DOHH2 (cell line): ENCODE data around the gene UBXN2A.

Experiments used
- EZH2phosphoT487 ChIP-seq: fragments of 200-600 bp; sonication (generic); IDR thresholded peaks from 2 replicates; pipeline ENCODE4 v1.6.1; 2017; ENCODE audit warnings: borderline replicate concordance, mild to moderate bottlenecking, antibody characterized with exemption, low read length, moderate library complexity, mixed read lengths
- TF ChIP-seq, protein P1 (sequence below): fragments of 200-600 bp; sonication (generic); IDR thresholded peaks from one replicate; pipeline ENCODE4 v1.5.1; 2014; ENCODE audit warnings: antibody characterized with exemption, mild to moderate bottlenecking, low read depth, low read length; ENCODE audit not compliant: poor library complexity, severe bottlenecking

DNA sequence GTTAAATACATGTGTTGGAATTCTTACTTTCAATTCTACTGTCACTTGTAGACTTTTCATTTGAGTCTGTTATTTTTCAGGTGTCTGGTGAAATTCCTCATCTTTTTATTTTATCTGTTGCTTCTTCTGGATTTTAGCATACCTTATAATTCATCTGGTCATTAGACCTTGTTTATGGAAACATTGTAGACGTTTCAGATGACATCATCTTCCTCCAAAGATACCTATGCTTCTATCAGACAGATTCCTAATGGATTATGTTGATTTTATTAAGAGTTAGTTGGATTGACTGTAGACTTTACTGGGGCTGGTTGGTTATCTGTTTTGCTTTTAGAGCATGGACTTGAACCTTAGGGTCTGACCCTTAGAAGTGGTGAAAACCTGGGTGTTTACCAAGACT, 54.3 kb downstream of the UBXN2A start:
- TF ChIP-seq, protein P1, sequence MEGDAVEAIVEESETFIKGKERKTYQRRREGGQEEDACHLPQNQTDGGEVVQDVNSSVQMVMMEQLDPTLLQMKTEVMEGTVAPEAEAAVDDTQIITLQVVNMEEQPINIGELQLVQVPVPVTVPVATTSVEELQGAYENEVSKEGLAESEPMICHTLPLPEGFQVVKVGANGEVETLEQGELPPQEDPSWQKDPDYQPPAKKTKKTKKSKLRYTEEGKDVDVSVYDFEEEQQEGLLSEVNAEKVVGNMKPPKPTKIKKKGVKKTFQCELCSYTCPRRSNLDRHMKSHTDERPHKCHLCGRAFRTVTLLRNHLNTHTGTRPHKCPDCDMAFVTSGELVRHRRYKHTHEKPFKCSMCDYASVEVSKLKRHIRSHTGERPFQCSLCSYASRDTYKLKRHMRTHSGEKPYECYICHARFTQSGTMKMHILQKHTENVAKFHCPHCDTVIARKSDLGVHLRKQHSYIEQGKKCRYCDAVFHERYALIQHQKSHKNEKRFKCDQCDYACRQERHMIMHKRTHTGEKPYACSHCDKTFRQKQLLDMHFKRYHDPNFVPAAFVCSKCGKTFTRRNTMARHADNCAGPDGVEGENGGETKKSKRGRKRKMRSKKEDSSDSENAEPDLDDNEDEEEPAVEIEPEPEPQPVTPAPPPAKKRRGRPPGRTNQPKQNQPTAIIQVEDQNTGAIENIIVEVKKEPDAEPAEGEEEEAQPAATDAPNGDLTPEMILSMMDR = no peak
- no peak for TF ChIP-seq EZH2phosphoT487
